Activated T-cell treated with anti-CD3 and anti-CD28 coated beads, Interleukin-2, amount 50 U/mL, for 72 hours (primary cell): ENCODE results near the gene C17orf107. TPM values are rescaled to one million over a fixed set of nuclear protein-coding genes. Genes with fewer than 3 reads are reported as not detected.
A peak's percentile ranks its signal among the peaks of the same experiment; 100 is the strongest.
"Not testable (repeated sequence)": the region's sequence is repeated elsewhere in the genome, so short reads cannot be mapped to it uniquely, and the experiment has no call there.

Experiments
- ATAC-seq, 2 donors: fragments of 150-1000 bp; cut with Tn5 transposase; replicated peaks in 1 of 2; 2 replicates each; pipeline ENCODE4 v1.10.0; 2021; ENCODE audit warnings: moderate library complexity in 2 of 2, mild to moderate bottlenecking in 1 of 2
- DNase-seq, 2 donors: peaks; one replicate each; pipeline ENCODE4 v3.0.0; 2021 to 2022; ENCODE audit warnings: mixed read lengths in 1 of 2
- H3K27ac Mint-ChIP-seq: one replicate; pipeline ENCODE4 v1.8.0; 2022; ENCODE audit warnings: mild to moderate bottlenecking, moderate library complexity, mixed read lengths
- H3K27me3 Mint-ChIP-seq: one replicate; pipeline ENCODE4 v1.8.0; 2022; ENCODE audit warnings: low read depth, mixed read lengths
- H3K36me3 Mint-ChIP-seq, 2 donors: one replicate each; pipeline ENCODE4 v1.8.0; 2022; ENCODE audit warnings: mixed read lengths in 2 of 2, mild to moderate bottlenecking in 1 of 2; ENCODE audit not compliant: insufficient read depth in 2 of 2
- H3K4me1 Mint-ChIP-seq: one replicate; pipeline ENCODE4 v1.8.0; 2022; ENCODE audit warnings: low read depth, mixed read lengths
- H3K4me3 Mint-ChIP-seq, 2 donors: one replicate each; pipeline ENCODE4 v1.8.0; 2022; ENCODE audit warnings: mild to moderate bottlenecking in 2 of 2, mixed read lengths in 2 of 2, moderate library complexity in 2 of 2
- H3K9me3 Mint-ChIP-seq, 2 donors: one replicate each; pipeline ENCODE4 v1.8.0; 2022; ENCODE audit warnings: mixed read lengths in 2 of 2
- total RNA-seq, 2 donors: library from RNA; stranded (reverse); gene quantifications; one replicate each; pipeline ENCODE4 v1.2.3, GENCODE V29; 2022

Gene C17orf107
- total RNA-seq, 2 donors from 2014 or later, result 3.4 to 4.7 TPM

DNA sequence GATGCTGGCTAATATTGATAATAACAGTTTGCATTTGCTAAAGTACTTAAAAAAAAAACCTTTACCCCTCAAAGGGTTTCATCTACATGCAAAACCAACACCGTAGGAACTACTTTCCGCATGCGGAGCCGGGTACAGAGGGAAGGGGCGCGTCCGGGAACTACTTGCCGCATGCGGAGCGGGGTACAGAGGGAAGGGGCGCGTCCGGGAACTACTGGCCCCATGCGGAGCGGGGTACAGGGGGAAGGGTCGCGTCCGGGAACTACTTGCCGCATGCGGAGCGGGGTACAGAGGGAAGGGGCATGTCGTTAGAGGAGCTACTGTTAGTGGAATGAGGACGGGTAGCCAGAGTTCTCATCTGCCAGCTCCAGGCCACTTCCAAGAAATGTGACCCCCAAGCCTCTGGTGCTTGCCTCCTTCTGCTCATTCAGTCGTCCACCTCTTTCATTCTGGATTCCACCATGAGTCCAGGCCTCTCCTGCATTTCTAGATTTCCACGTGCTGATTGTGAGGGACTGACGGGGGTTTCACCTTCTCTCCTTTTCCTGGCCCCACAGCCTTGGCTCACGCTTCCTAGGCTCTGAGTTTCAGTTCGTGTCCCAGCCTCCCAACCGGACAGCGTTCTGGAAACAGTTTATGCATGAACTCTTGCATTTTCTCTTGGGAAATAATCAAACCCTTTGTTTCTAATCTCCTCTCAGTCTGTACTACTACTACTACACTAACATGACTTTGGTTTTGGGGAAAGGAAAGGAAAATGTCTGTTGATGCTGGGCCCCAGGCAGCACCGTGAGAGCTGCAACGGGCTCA, 39.3 kb upstream of the C17orf107 start:
- peaks cover 0 to 4% of the 10 kb centered on the region in 2 donors for H3K36me3 Mint-ChIP-seq
- H3K4me1 Mint-ChIP-seq, result peaks cover 5% of the 10 kb centered on the region
- no peak overlapping the region for H3K27ac Mint-ChIP-seq
- no peak overlapping the region for H3K4me3 Mint-ChIP-seq
- no peak for DNase-seq
- H3K9me3 Mint-ChIP-seq, result no peaks in the 10 kb centered on the region
- H3K27me3 Mint-ChIP-seq, result no peaks in the 10 kb centered on the region
- no peak for ATAC-seq

DNA sequence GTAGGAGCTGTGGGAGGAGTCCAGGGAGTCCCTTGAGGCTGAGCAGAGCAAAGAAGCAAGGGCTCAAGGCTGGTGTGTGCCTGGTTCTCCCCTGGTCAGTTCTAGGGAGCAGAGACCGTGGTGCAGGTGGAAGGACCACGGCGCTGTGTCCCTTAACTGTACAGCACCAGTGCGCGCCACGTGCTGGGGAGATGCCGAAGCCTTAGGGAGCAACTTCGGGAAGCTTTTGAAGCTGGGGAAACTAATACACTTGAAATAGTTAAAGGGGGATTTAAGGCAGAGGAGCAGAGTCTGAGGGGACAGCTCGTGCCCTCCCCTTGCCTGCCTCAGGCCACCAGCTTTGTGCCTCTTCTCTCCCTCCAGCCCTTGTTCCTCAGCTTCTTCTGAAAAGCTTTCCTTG, 38.7 kb upstream of the C17orf107 start:
- H3K9me3 Mint-ChIP-seq, result no peaks in the 10 kb centered on the region
- no peak overlapping the region for H3K4me3 Mint-ChIP-seq
- H3K4me1 Mint-ChIP-seq, result peaks cover 5% of the 10 kb centered on the region
- H3K27me3 Mint-ChIP-seq, result no peaks in the 10 kb centered on the region
- no peak for DNase-seq
- ATAC-seq, result no peak
- no peak overlapping the region for H3K27ac Mint-ChIP-seq
- peaks cover 0 to 4% of the 10 kb centered on the region in 2 donors for H3K36me3 Mint-ChIP-seq

DNA sequence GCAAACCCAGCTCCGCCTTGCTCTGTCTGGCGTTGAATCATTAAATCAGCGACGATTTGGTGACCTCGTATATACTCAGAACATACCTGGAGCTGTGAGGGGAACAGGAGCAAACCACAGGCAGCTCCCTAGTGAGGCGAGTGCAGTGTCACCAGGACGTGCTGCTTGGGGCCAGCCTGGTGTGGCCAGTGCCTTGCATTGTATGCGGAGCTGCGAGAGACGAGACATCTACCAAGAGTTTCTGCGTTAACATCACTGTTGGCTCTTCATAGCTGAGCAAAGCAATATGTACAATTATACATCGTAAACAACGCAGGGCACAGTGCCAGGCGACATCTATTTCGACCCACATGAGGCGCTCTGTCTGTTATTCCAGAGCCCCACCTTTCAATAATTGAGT, 38.3 kb upstream of the C17orf107 start:
- Mint-ChIP-seq H3K9me3 (no peaks in the 10 kb centered on the region), H3K27ac (no peak overlapping the region), H3K4me1 (peaks cover 4% of the 10 kb centered on the region), H3K27me3 (no peaks in the 10 kb centered on the region), H3K4me3 (no peak overlapping the region), H3K36me3 (peaks cover 0 to 3% of the 10 kb centered on the region in 2 donors)
- ATAC-seq (no peak), DNase-seq (no peak)

DNA sequence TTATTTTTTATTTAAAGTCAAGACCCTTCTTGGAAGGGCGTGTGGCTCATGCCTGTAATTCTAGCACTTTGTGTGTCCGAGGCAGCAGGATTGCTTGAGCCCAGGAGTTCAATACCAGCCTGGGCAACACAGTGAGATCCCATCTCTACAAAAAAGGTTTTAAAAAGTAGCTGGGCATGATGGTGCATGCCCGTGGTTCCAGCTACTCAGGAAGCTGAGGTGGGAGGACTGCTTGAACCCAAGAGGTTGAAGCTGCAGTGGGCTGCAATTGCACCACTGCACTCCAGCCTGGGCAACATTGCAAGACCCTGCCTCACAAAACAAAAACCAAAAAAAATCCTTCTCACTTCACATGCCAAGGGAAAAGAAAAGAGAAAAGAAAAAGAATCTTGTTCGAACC, 36.6 kb upstream of the C17orf107 start:
- H3K4me3 Mint-ChIP-seq, result no peak overlapping the region
- H3K27ac Mint-ChIP-seq, result no peak overlapping the region
- ATAC-seq (no peak), DNase-seq (no peak)
- no peaks in the 10 kb centered on the region for H3K9me3 Mint-ChIP-seq
- no peaks in the 10 kb centered on the region for H3K27me3 Mint-ChIP-seq
- no peaks in the 10 kb centered on the region for H3K36me3 Mint-ChIP-seq
- H3K4me1 Mint-ChIP-seq, result no peaks in the 10 kb centered on the region

DNA sequence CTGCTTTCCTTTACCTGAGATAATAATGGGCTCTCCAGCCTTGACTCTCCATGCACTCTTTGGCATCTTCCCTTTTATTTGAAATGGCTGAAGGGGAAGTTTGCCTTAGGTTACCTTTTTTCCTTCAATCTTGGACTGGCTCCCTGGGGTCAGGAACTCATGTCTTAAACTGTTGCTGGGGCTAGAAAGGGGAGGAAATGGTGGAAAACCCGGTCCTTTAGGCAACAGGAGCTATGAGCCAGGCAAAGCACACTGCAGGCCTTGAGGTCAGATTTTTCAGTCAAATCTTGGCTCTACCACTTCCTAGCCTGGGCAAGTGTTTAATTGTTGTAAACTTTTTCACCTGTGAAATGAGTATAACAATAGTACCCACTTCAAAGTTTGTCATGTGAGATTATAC, 36.0 kb upstream of the C17orf107 start:
- H3K4me3 Mint-ChIP-seq, result no peak overlapping the region
- no peaks in the 10 kb centered on the region for H3K36me3 Mint-ChIP-seq
- ATAC-seq, result no peak
- H3K27me3 Mint-ChIP-seq, result no peaks in the 10 kb centered on the region
- no peaks in the 10 kb centered on the region for H3K9me3 Mint-ChIP-seq
- H3K27ac Mint-ChIP-seq, result no peak overlapping the region
- DNase-seq, result no peak
- no peaks in the 10 kb centered on the region for H3K4me1 Mint-ChIP-seq

DNA sequence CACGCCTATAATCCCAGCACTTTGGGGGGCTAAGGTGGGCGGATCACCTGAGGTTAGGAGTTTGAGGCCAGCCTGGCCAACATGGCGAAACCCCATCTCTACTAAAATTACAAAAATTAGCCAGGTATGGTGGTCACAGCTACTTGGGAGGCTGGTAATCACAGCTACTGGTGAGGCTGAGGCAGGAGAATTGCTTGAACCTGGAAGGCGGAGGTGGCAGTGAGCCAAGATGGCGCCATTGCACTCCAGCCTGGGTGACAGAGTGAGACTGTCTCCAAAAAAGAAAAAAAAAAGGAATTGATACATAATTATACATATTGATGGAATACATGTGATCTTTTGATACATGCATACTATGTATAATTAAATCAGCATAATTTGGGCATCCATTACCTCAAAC, 31.8 kb upstream of the C17orf107 start:
- H3K27me3 Mint-ChIP-seq, ATAC-seq, H3K36me3 Mint-ChIP-seq, H3K4me3 Mint-ChIP-seq, H3K27ac Mint-ChIP-seq, H3K4me1 Mint-ChIP-seq, H3K9me3 Mint-ChIP-seq, DNase-seq: not testable (repeated sequence)

DNA sequence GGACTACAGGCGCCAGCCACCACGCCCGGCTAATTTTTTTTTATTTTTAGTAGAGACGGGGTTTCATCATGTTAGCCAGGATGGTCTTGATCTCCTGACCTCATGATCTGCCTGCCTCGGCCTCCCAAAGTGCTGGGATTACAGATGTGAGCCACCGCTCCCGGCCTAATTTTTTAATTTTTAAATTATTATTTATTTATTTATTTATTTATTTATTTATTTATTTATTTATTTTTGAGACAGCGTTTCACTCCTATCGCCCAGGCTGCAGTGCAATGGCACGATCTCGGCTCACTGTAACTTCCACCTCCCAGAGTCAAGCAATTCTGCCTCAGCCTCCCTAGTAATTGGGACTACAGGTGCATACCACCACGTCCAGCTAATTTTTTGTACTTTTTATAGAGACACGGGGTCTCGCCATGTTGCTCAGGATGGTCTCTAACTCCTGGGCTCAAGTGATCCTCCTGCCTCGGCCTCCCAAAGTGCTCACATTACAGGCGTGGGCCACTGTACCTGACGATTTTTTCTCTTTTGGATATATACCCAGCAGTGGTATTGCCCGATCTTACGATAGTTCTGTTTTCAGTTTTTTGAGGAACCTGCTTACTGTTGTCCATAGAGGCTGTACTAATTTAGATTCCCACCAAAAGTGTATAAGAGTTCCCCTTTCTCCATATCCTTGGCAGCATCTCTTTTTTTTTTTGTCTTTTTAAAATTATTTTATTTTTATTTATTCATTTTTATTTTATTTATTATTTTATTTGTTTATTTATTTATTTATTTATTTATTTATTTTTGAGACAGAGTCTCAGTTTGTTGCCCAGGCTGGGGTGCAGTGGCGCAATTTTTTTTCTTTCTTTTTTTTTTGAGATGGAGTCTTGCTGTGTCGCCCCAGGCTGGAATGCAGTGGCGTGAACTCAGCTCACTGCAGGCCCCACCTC, 30.0 kb upstream of the C17orf107 start:
- H3K27me3 Mint-ChIP-seq, ATAC-seq, H3K36me3 Mint-ChIP-seq: not testable (repeated sequence)

DNA sequence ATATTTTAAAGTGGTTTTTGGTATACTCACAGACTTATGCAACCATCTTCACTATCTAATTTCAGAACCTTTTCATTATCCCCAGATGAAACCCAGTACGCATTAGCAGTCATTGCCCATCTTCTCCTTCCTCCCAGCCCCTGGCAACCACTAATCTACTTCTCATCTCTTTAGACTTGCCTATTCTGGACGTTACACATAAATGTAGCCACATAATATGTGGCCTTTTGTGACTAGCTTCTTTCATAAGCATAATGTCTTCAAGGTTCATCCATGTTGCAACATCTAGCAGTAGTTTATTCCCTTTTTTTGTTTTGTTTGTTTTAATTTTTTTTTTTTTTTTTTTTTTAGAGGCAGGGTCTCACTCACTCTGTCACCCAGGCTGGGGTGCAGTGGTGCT, 28.5 kb upstream of the C17orf107 start:
- H3K9me3 Mint-ChIP-seq, result no peaks in the 10 kb centered on the region
- no peak overlapping the region for H3K27ac Mint-ChIP-seq
- peaks cover 0 to 2% of the 10 kb centered on the region in 2 donors for H3K36me3 Mint-ChIP-seq
- no peak for ATAC-seq
- DNase-seq, result no peak
- H3K4me3 Mint-ChIP-seq, result no peak overlapping the region
- H3K27me3 Mint-ChIP-seq, result no peaks in the 10 kb centered on the region
- peaks cover 4% of the 10 kb centered on the region for H3K4me1 Mint-ChIP-seq

More for the DNA sequence above, 30.0 kb upstream of the C17orf107 start:
- not testable (repeated sequence) for H3K4me1 Mint-ChIP-seq, DNase-seq, H3K27ac Mint-ChIP-seq, H3K4me3 Mint-ChIP-seq, H3K9me3 Mint-ChIP-seq

DNA sequence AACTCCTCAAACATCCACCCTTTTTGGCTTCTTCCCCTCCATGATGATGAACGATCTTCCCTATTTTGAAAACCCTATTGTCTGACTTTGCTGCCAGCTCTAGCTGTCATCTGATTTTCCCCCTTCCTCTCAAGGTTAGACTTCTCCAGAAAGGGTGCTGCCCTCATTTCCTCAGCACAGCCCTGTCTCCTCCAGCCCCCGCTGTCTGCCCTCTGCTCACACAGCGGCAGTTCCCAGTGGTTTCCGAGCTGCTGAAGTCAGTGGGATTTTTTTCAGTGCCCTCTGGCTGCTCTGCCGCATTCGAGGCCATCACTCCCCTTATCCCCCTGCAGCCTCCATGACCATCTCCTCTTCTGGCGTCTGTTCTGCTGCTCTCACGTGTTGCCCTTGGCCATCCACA, 26.6 kb upstream of the C17orf107 start:
- Mint-ChIP-seq H3K27me3 (no peaks in the 10 kb centered on the region), H3K27ac (no peak overlapping the region), H3K9me3 (no peaks in the 10 kb centered on the region), H3K36me3 (peaks cover 0 to 2% of the 10 kb centered on the region in 2 donors), H3K4me3 (no peak overlapping the region), H3K4me1 (peaks cover 4% of the 10 kb centered on the region)
- ATAC-seq (no peak), DNase-seq (no peak)

DNA sequence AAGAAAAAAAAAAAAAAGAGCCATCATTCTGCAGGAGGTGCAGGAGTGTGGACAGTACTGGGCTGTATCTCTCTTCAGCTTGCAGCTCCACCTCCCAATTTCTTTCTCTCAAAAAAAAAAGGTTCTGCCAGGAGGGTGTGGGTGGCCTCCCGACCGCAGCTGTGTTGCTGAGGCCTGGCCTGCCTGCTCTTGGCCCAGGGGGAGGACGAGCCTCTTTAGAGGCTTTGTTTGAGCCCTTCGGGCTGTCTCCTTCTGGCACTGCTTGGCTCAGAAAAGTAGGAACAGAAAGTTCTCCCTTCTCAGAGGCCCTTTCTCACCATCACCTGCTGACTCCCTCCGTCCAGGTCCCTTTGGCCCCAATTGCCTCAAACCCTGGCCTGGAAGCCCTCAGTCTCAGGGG, 22.2 kb upstream of the C17orf107 start:
- H3K27ac Mint-ChIP-seq, result no peak overlapping the region
- no peak for ATAC-seq
- no peak for DNase-seq
- no peaks in the 10 kb centered on the region for H3K27me3 Mint-ChIP-seq
- peaks cover 4% of the 10 kb centered on the region for H3K4me1 Mint-ChIP-seq
- no peak overlapping the region for H3K4me3 Mint-ChIP-seq
- H3K36me3 Mint-ChIP-seq, result peaks cover 0 to 2% of the 10 kb centered on the region in 2 donors
- no peaks in the 10 kb centered on the region for H3K9me3 Mint-ChIP-seq

DNA sequence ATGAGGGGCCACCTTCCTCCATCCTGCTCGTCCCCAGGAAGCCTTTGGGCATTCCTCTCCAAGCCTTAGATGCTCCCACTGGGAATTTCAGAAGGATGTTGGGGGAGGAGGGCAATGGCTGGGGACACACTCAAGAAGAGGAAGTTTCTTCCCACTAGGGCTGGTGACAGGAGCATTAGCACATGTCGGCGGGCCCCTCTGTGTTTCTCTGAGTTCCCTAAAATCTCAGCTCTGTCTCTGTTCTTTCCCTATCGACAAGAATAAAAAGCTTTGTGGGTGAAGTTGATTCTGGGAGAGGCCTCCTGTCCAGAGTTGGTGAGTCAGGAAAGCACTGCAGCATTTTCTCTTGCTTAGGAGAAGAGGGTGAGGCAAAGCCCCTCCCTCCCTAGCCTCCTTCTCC, 19.7 kb upstream of the C17orf107 start:
- no peak overlapping the region for H3K27ac Mint-ChIP-seq
- H3K9me3 Mint-ChIP-seq, result no peaks in the 10 kb centered on the region
- H3K4me1 Mint-ChIP-seq, result no peaks in the 10 kb centered on the region
- DNase-seq, result no peak
- peaks cover 0 to 3% of the 10 kb centered on the region in 2 donors for H3K36me3 Mint-ChIP-seq
- no peak for ATAC-seq
- H3K4me3 Mint-ChIP-seq, result no peak overlapping the region
- H3K27me3 Mint-ChIP-seq, result no peaks in the 10 kb centered on the region

DNA sequence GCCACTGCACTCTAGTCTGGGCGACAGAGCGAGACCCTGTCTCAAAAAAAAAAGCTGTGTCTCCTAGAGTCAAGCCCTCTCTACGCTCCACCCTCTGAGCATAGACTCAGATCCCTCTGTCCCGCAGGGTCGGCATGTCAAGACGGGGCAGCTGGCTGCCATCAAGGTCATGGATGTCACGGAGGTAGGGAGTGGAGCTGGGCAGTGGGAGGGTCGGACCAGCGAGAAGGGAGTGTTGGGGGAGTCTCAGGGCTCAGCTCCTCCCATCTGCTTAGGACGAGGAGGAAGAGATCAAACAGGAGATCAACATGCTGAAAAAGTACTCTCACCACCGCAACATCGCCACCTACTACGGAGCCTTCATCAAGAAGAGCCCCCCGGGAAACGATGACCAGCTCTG, 18.5 kb upstream of the C17orf107 start:
- no peak overlapping the region for H3K27ac Mint-ChIP-seq
- H3K27me3 Mint-ChIP-seq, result no peaks in the 10 kb centered on the region
- DNase-seq (no peak), ATAC-seq (no peak)
- no peaks in the 10 kb centered on the region for H3K9me3 Mint-ChIP-seq
- no peak overlapping the region for H3K4me3 Mint-ChIP-seq
- H3K36me3 Mint-ChIP-seq, result peaks cover 1 to 4% of the 10 kb centered on the region in 2 donors
- no peaks in the 10 kb centered on the region for H3K4me1 Mint-ChIP-seq

DNA sequence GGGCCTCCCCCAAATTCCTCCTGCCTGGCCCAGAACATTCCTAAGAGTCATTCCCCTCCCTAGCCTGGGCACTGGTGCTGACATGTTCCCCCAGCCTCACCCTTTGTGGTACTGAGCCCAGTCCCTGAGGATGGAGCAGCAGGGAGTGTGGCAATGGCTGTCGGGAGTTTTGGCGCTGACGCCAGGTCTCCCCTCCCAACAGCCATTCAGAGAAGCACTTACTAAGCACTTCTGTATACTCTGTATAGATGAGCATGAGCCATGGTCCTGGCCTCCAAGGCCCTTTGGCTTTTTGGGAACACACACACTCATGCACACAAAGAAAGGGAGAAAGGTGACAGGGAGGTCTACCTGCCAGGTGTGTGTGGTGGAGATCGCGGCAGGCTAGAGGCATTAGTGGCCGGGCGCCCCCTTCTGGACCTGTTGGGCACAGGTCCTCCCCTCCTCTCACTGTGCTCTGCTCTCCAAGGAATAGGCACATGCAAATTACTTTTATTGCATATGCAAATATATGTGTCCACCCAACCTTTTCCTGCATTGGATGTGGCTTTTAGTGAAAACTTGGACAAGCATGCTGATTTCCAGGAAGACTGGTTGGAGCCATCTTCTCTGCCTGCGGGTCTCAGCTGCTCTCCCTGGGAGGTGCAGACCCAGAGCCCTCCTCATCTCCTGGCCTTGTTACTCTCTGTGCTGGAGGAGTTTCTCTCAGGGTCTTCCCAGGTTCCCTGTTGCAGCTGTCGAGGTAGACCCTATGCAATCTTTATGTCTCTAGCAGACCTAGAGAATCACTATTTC, 17.4 kb upstream of the C17orf107 start:
- Mint-ChIP-seq H3K36me3 (peaks cover 1 to 4% of the 10 kb centered on the region in 2 donors), H3K27ac (no peak overlapping the region), H3K4me1 (no peaks in the 10 kb centered on the region), H3K4me3 (no peak overlapping the region), H3K27me3 (no peaks in the 10 kb centered on the region), H3K9me3 (no peaks in the 10 kb centered on the region)
- peak; percentile 65 to 70 for DNase-seq
- ATAC-seq, result peak; percentile 83 to 84
